ENCODE measurements around the gene FBXO11. TPM values are rescaled to one million over a fixed set of nuclear protein-coding genes. Genes with fewer than 3 reads are reported as not detected.

FBXO11 gene
- total RNA-seq, 1 donor from 2014 or later = 37.1 TPM

GRCh38 chr2:47783486-47784351 is 122.6 kb downstream of the FBXO11 start:
- ATAC-seq = peak; percentile 54

- ATAC-seq = peak; percentile 99
Observed at GRCh38 chr2:47782671-47783485, 123.4 kb downstream of the FBXO11 start, which contains the start of gene MSH6. MSH6 (plus strand) TSS chr2:47783145; CDS start chr2:47783234, 89 bp downstream.

GRCh38 chr2:47782381-47782670 is 124.0 kb downstream of the FBXO11 start:
- ATAC-seq = no peak

- ATAC-seq = no peak
Observed at GRCh38 chr2:47779426-47779790, 126.9 kb downstream of the FBXO11 start.

GRCh38 chr2:47778698-47779425 is 127.4 kb downstream of the FBXO11 start:
- ATAC-seq = no peak

GRCh38 chr2:47777277-47777937 is 128.9 kb downstream of the FBXO11 start:
- ATAC-seq = no peak

- ATAC-seq = no peak
Observed at GRCh38 chr2:47774567-47774966, 131.7 kb downstream of the FBXO11 start.

- ATAC-seq = no peak
Observed at GRCh38 chr2:47772343-47772742, 134.0 kb downstream of the FBXO11 start.

GRCh38 chr2:47771211-47771610 is 135.1 kb downstream of the FBXO11 start:
- peak; percentile 68 for ATAC-seq

GRCh38 chr2:47769318-47769717 is 137.0 kb downstream of the FBXO11 start:
- no peak for ATAC-seq

GRCh38 chr2:47767880-47768609 is 138.3 kb downstream of the FBXO11 start:
- ATAC-seq = peak; percentile 73

GRCh38 chr2:47767497-47767844 is 138.8 kb downstream of the FBXO11 start:
- no peak for ATAC-seq

GRCh38 chr2:47751856-47752414 is 154.4 kb downstream of the FBXO11 start:
- no peak for ATAC-seq

- ATAC-seq = no peak
Observed at GRCh38 chr2:47747878-47748277, 158.4 kb downstream of the FBXO11 start.

GRCh38 chr2:47744074-47744473 is 162.2 kb downstream of the FBXO11 start:
- no peak for ATAC-seq

GRCh38 chr2:47741637-47742036 is 164.7 kb downstream of the FBXO11 start:
- ATAC-seq = no peak

- ATAC-seq = no peak
Observed at GRCh38 chr2:47741101-47741500, 165.2 kb downstream of the FBXO11 start.
